ENCODE data around the gene GPC5.

The GPC5 gene

DNA sequence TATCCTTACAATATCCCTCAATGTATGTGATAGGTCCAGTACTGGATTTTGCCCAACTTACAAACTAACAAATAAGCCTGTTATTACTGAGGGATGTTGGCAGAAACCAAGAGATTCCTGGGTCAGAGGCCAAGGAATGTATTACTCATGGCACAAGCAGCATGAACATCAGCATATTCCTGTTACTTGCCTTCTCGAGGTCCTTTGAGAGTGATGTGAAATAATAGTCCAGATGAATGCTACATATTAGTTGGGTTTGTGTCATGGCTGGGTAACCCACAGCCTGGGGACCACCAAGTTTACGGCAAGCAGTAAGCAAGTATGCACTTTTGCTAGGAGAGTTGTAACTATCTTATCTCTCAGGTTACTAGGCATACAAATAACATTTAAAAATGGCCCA lies 1443.7 kb downstream of the GPC5 start:
- H3K36me3 ChIP-seq (ENCODE audit: low read length): no peaks in the 10 kb centered on the region
- no peak overlapping the region for H3K4me3 ChIP-seq (ENCODE audit: insufficient read depth, low read length, poor library complexity, severe bottlenecking)
- H3K4me2 ChIP-seq (ENCODE audit: low read depth, low read length, poor library complexity, severe bottlenecking): no peak overlapping the region
- H4K20me1 ChIP-seq (ENCODE audit: low read depth, low read length): no peaks in the 10 kb centered on the region
- no peaks in the 10 kb centered on the region for H3K9me3 ChIP-seq (ENCODE audit: insufficient read depth, low read length)
- H3K9ac ChIP-seq (ENCODE audit: low read length): no peak overlapping the region
- H3K9me2 ChIP-seq (replicated peaks; ENCODE audit: insufficient read depth, low read length): no peaks in the 10 kb centered on the region
- H3F3A ChIP-seq (ENCODE audit: insufficient read depth): no peaks in the 10 kb centered on the region
- TF ChIP-seq, protein P1, sequence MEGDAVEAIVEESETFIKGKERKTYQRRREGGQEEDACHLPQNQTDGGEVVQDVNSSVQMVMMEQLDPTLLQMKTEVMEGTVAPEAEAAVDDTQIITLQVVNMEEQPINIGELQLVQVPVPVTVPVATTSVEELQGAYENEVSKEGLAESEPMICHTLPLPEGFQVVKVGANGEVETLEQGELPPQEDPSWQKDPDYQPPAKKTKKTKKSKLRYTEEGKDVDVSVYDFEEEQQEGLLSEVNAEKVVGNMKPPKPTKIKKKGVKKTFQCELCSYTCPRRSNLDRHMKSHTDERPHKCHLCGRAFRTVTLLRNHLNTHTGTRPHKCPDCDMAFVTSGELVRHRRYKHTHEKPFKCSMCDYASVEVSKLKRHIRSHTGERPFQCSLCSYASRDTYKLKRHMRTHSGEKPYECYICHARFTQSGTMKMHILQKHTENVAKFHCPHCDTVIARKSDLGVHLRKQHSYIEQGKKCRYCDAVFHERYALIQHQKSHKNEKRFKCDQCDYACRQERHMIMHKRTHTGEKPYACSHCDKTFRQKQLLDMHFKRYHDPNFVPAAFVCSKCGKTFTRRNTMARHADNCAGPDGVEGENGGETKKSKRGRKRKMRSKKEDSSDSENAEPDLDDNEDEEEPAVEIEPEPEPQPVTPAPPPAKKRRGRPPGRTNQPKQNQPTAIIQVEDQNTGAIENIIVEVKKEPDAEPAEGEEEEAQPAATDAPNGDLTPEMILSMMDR (IDR thresholded peaks at IDR 0.05; ENCODE audit: insufficient read depth, low read length, poor library complexity, severe bottlenecking): no peak
- no peak for TF ChIP-seq EZH2phosphoT487 (conservative IDR thresholded peaks at IDR 0.05; ENCODE audit: low read length)
- no peaks in the 10 kb centered on the region for H3K27me3 ChIP-seq (ENCODE audit: low read length)
- H3K27ac ChIP-seq (ENCODE audit: low read depth, low read length): no peak overlapping the region
- no peak overlapping the region for H2AFZ ChIP-seq (ENCODE audit: low read depth, low read length, severe bottlenecking)
- H3K79me2 ChIP-seq (ENCODE audit: insufficient read depth, low read length): no peaks in the 10 kb centered on the region

DNA sequence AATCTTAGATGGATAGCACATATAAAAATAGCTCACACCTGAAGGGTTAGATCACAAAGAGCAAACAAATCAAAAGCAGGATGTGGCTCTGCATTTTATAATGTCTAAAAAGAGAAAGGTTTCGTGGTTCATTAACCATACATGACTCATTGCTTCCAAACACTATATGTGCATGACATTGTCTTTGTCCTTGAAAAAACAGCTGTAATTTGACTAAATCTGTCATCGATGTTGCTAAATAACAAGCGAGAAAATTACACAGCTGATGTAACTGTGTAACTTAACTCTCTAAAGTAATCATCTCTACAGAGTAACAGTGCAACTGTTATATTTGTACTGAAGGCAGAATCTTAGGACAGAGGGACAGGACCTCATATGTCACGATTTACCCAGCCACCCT lies 1445.1 kb downstream of the GPC5 start:
- TF ChIP-seq EZH2phosphoT487 (conservative IDR thresholded peaks at IDR 0.05; ENCODE audit: low read length): no peak
- TF ChIP-seq, protein P1 (IDR thresholded peaks at IDR 0.05; ENCODE audit: insufficient read depth, low read length, poor library complexity, severe bottlenecking): no peak
- no peaks in the 10 kb centered on the region for H3K36me3 ChIP-seq (ENCODE audit: low read length)
- no peak overlapping the region for H2AFZ ChIP-seq (ENCODE audit: low read depth, low read length, severe bottlenecking)
- H3K9me2 ChIP-seq (replicated peaks; ENCODE audit: insufficient read depth, low read length): no peaks in the 10 kb centered on the region
- no peaks in the 10 kb centered on the region for H3K9me3 ChIP-seq (ENCODE audit: insufficient read depth, low read length)
- H3K4me3 ChIP-seq (ENCODE audit: insufficient read depth, low read length, poor library complexity, severe bottlenecking): no peak overlapping the region
- H3K9ac ChIP-seq (ENCODE audit: low read length): no peak overlapping the region
- no peaks in the 10 kb centered on the region for H3F3A ChIP-seq (ENCODE audit: insufficient read depth)
- no peaks in the 10 kb centered on the region for H4K20me1 ChIP-seq (ENCODE audit: low read depth, low read length)
- H3K27ac ChIP-seq (ENCODE audit: low read depth, low read length): no peak overlapping the region
- no peaks in the 10 kb centered on the region for H3K79me2 ChIP-seq (ENCODE audit: insufficient read depth, low read length)
- H3K27me3 ChIP-seq (ENCODE audit: low read length): no peaks in the 10 kb centered on the region
- H3K4me2 ChIP-seq (ENCODE audit: low read depth, low read length, poor library complexity, severe bottlenecking): no peak overlapping the region

DNA sequence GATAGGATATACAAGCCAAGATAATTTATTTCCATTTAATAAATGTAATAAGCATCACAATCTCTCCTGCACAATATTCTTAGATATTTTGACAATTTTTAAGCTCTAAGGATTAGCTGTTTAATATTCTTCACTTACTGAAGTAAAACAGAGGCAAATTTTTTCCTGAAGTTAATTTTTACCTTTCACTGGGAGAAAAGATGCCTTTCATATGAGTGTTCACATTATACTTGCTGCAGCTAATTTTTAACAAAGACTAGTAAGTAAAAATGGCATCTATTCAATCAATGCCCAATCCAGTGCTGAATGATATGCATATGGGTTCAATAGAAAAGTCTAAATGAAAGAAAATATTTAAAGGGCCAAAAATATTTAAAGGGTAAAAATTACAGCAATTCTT lies 1451.0 kb downstream of the GPC5 start:
- H3K36me3 ChIP-seq (ENCODE audit: low read length): no peaks in the 10 kb centered on the region

More for the DNA sequence above, 1451.0 kb downstream of the GPC5 start:
- H3K9me3 ChIP-seq (ENCODE audit: insufficient read depth, low read length): no peaks in the 10 kb centered on the region
- no peak overlapping the region for H3K4me3 ChIP-seq (ENCODE audit: insufficient read depth, low read length, poor library complexity, severe bottlenecking)
- no peak overlapping the region for H3K27ac ChIP-seq (ENCODE audit: low read depth, low read length)
- H2AFZ ChIP-seq (ENCODE audit: low read depth, low read length, severe bottlenecking): no peak overlapping the region
- H3F3A ChIP-seq (ENCODE audit: insufficient read depth): no peaks in the 10 kb centered on the region
- H3K79me2 ChIP-seq (ENCODE audit: insufficient read depth, low read length): no peaks in the 10 kb centered on the region
- H3K27me3 ChIP-seq (ENCODE audit: low read length): no peaks in the 10 kb centered on the region
- H3K9me2 ChIP-seq (replicated peaks; ENCODE audit: insufficient read depth, low read length): no peaks in the 10 kb centered on the region
- H3K9ac ChIP-seq (ENCODE audit: low read length): no peak overlapping the region
- TF ChIP-seq, protein P1 (IDR thresholded peaks at IDR 0.05; ENCODE audit: insufficient read depth, low read length, poor library complexity, severe bottlenecking): no peak
- no peak for TF ChIP-seq EZH2phosphoT487 (conservative IDR thresholded peaks at IDR 0.05; ENCODE audit: low read length)
- H3K4me2 ChIP-seq (ENCODE audit: low read depth, low read length, poor library complexity, severe bottlenecking): no peak overlapping the region
- H4K20me1 ChIP-seq (ENCODE audit: low read depth, low read length): no peaks in the 10 kb centered on the region

Measured in SU-DHL-6 (cell line).